Panc1 (cell line): ENCODE measurements around the gene ZNF160. TPM values are rescaled to one million over a fixed set of nuclear protein-coding genes. Genes with fewer than 3 reads are reported as not detected.
"Not testable (repeated sequence)": the region's sequence is repeated elsewhere in the genome, so short reads cannot be mapped to it uniquely, and the experiment has no call there.

Experiments used
- ATAC-seq: fragments of 200-7000 bp; cut with Tn5 transposase; 2 replicates; pipeline ENCODE4 v1.9.1; 2020; ENCODE audit warnings: mild to moderate bottlenecking, moderate library complexity
- BruUV-seq: library from RNA; stranded (reverse); fragments of 400-500 nt; replicated peaks from 2 replicates; lab custom pipeline; 2021; lab: Mats Ljungman, UMichigan
- CTCF ChIA-PET: fragments of 300-600 bp; sonication (Branson Sonifier 250); formaldehyde crosslinking; loops from one replicate; lab custom pipeline; 2022; ENCODE audit warnings: antibody characterized with exemption; lab: Charles Lee
- POLR2A ChIA-PET: fragments of 300-600 bp; sonication (Branson Sonifier 250); formaldehyde crosslinking; loops from one replicate; lab custom pipeline; 2022; ENCODE audit warnings: antibody characterized with exemption; lab: Charles Lee
- DNase-seq: peaks from one replicate; pipeline ENCODE4 v3.0.0-alpha.2; 2010; ENCODE audit warnings: low read depth, low spot score
- H3K27ac ChIP-seq: 2 replicates; pipeline ENCODE4 v1.5.1; 2011; ENCODE audit warnings: mild to moderate bottlenecking, low read length, inconsistent platforms
- H3K27me3 ChIP-seq: fragments of 200-500 bp; sonication (Bioruptor generic); 2 replicates; pipeline ENCODE4 v1.6.0; 2014; ENCODE audit warnings: low read length, inconsistent platforms; ENCODE audit not compliant: control insufficient read depth, insufficient read depth
- H3K36me3 ChIP-seq: fragments of 200-500 bp; sonication (Bioruptor generic); 2 replicates; pipeline ENCODE4 v1.5.1; 2014; ENCODE audit warnings: inconsistent platforms, mild to moderate bottlenecking, low read length, moderate library complexity; ENCODE audit not compliant: control insufficient read depth, insufficient read depth
- H3K4me1 ChIP-seq: 2 replicates; pipeline ENCODE4 v1.5.1; 2011; ENCODE audit warnings: inconsistent platforms, mild to moderate bottlenecking, low read length, moderate library complexity; ENCODE audit not compliant: control insufficient read depth, insufficient read depth
- H3K4me3 ChIP-seq, 2 experiments: 2 replicates each; pipeline ENCODE4 v1.5.1; 2011 to 2012; ENCODE audit warnings: low read depth in 2 of 2, low read length in 2 of 2, mild to moderate bottlenecking in 2 of 2, inconsistent platforms in 1 of 2, moderate library complexity in 1 of 2
- H3K9me3 ChIP-seq: fragments of 200-500 bp; sonication (Bioruptor generic); 2 replicates; pipeline ENCODE4 v1.5.1; 2014; ENCODE audit warnings: low read depth, mild to moderate bottlenecking, inconsistent platforms, low read length, moderate library complexity; ENCODE audit not compliant: control insufficient read depth, insufficient read depth
- CTCF ChIP-seq: fragments of 450-650 bp; IDR thresholded peaks from 2 replicates; pipeline ENCODE4 v1.5.1; 2017; ENCODE audit warnings: mild to moderate bottlenecking
- POLR2AphosphoS5 ChIP-seq: IDR thresholded peaks from 2 replicates; pipeline ENCODE4 v1.6.1; 2012; ENCODE audit warnings: mild to moderate bottlenecking, low read depth, low read length, moderate library complexity
- SIN3A ChIP-seq: IDR thresholded peaks from 2 replicates; pipeline ENCODE4 v1.6.1; 2012; ENCODE audit warnings: low read depth, mild to moderate bottlenecking, low read length, moderate library complexity, borderline replicate concordance; ENCODE audit not compliant: insufficient read depth
- TCF7L2 ChIP-seq: IDR thresholded peaks from 2 replicates; pipeline ENCODE4 v1.6.1; 2011; ENCODE audit warnings: mild to moderate bottlenecking, low read depth, low read length, inconsistent platforms
- in situ Hi-C: cut with HindIII; loops from 2 replicates; pipeline ENCODE4 v1.10.0; 2016; ENCODE audit warnings: low sequenced_read_pairs, low pct_unique_long_range_greater_than_20kb
- intact Hi-C: fragments of 100-400 bp; cut with micrococcal nuclease; formaldehyde crosslinking; loops from one replicate; pipeline ENCODE4 v1.10.0; 2022; ENCODE audit not compliant: unreplicated experiment
- total RNA-seq: library from RNA; stranded (reverse); gene quantifications from one replicate; pipeline ENCODE4 v1.2.1, GENCODE V29; 2021; ENCODE audit not compliant: unreplicated experiment
- TF ChIP-seq, protein P1 (sequence below), 2 experiments: IDR thresholded peaks; 2 replicates each; pipeline ENCODE4 v1.6.1; 2011 to 2012; ENCODE audit warnings: low read depth in 2 of 2, control low read depth in 1 of 2, low read length in 1 of 2, mild to moderate bottlenecking in 1 of 2, moderate library complexity in 1 of 2; ENCODE audit not compliant: insufficient read depth in 1 of 2

ZNF160 gene
- total RNA-seq, 1 experiment from 2014 or later: 29.1 TPM

DNA sequence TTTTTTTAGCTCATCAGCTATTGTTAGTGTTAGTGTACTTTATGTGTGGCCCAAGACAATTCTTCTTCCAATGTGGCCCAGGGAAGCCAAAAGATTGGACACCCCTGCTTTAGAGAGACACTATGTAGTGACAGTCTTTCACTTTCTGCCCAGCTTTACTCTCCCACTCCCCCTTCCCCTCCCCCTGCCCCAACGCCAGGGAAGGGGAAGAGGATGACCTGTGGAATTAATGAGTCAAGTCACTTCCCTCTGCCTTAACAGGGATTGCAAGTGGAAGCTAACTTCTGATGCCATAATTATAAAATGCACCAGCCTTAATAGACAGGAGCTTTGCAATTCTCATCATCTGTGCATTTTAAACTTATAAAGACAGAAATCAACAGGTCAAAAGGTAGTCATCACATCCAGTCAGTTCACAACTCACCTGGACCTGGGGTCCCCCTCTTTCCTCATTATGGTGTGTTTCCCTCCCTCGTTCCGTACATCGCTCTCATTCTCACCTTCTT is 27.9 kb upstream of the ZNF160 start:
- intact Hi-C loops (no loop called here), in situ Hi-C loops (no loop called here)
- Histone ChIP-seq H3K27me3 (no peaks in the 10 kb centered on the region), H3K9me3 (0 out of 2 replicates have a peak, but pooled peaks cover 2% of the 10 kb centered on the region), H3K27ac (no peak overlapping the region), H3K4me1 (no peaks in the 10 kb centered on the region), H3K36me3 (no peaks in the 10 kb centered on the region), H3K4me3 (no peak overlapping the region)
- BruUV-seq: no TSS peak
- ChIA-PET POLR2A (interaction anchor here (0.6 kb wide), 2 partner anchors 20 to 220 kb away, joined by 3 to 5 read pairs; no protein-coding TSS in a partner anchor), CTCF (no interaction called here)
- DNase-seq (no peak), ATAC-seq (no peak)
- no peak for TF ChIP-seq CTCF
- no peak for TF ChIP-seq SIN3A
- no peak for TF ChIP-seq POLR2AphosphoS5
- no peak for TF ChIP-seq TCF7L2
- TF ChIP-seq, protein P1, sequence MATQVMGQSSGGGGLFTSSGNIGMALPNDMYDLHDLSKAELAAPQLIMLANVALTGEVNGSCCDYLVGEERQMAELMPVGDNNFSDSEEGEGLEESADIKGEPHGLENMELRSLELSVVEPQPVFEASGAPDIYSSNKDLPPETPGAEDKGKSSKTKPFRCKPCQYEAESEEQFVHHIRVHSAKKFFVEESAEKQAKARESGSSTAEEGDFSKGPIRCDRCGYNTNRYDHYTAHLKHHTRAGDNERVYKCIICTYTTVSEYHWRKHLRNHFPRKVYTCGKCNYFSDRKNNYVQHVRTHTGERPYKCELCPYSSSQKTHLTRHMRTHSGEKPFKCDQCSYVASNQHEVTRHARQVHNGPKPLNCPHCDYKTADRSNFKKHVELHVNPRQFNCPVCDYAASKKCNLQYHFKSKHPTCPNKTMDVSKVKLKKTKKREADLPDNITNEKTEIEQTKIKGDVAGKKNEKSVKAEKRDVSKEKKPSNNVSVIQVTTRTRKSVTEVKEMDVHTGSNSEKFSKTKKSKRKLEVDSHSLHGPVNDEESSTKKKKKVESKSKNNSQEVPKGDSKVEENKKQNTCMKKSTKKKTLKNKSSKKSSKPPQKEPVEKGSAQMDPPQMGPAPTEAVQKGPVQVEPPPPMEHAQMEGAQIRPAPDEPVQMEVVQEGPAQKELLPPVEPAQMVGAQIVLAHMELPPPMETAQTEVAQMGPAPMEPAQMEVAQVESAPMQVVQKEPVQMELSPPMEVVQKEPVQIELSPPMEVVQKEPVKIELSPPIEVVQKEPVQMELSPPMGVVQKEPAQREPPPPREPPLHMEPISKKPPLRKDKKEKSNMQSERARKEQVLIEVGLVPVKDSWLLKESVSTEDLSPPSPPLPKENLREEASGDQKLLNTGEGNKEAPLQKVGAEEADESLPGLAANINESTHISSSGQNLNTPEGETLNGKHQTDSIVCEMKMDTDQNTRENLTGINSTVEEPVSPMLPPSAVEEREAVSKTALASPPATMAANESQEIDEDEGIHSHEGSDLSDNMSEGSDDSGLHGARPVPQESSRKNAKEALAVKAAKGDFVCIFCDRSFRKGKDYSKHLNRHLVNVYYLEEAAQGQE (IDR thresholded peaks at IDR 0.05; ENCODE audit: insufficient read depth in 1 of 2, low read depth in 2 of 2, low read length in 1 of 2): no peak

DNA sequence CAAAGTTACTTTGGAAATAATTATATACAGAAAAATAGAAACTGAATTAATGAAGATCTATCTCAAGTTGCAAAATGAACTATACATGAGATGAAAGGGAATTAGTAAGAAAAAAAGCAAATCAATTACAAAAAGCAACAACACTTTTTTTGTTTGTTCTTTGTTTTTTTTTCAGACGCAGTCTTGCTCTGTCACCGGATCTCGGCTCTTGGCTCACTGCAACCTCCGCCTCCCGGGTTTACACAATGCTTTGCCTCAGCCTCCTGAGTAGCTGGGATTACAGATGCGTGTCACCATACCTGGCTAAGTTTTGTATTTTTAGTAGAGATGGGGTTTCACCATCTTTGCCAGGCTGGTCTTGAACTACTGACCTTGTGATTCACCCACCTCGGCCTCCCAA is 27.3 kb upstream of the ZNF160 start:
- no TSS peak for BruUV-seq
- H3K36me3 ChIP-seq: no peaks in the 10 kb centered on the region
- CTCF ChIA-PET: no interaction called here
- intact Hi-C loops: no loop called here
- no peak overlapping the region for H3K4me3 ChIP-seq
- TF ChIP-seq POLR2AphosphoS5: no peak
- TF ChIP-seq SIN3A: no peak
- TF ChIP-seq, protein P1 (IDR thresholded peaks at IDR 0.05; ENCODE audit: insufficient read depth in 1 of 2, low read depth in 2 of 2, low read length in 1 of 2): no peak
- no peak for TF ChIP-seq TCF7L2
- no peak for TF ChIP-seq CTCF
- ATAC-seq: no peak
- no peaks in the 10 kb centered on the region for H3K9me3 ChIP-seq
- DNase-seq: no peak
- no peak overlapping the region for H3K27ac ChIP-seq
- POLR2A ChIA-PET: no interaction called here
- in situ Hi-C loops: no loop called here
- H3K27me3 ChIP-seq: no peaks in the 10 kb centered on the region
- no peaks in the 10 kb centered on the region for H3K4me1 ChIP-seq

DNA sequence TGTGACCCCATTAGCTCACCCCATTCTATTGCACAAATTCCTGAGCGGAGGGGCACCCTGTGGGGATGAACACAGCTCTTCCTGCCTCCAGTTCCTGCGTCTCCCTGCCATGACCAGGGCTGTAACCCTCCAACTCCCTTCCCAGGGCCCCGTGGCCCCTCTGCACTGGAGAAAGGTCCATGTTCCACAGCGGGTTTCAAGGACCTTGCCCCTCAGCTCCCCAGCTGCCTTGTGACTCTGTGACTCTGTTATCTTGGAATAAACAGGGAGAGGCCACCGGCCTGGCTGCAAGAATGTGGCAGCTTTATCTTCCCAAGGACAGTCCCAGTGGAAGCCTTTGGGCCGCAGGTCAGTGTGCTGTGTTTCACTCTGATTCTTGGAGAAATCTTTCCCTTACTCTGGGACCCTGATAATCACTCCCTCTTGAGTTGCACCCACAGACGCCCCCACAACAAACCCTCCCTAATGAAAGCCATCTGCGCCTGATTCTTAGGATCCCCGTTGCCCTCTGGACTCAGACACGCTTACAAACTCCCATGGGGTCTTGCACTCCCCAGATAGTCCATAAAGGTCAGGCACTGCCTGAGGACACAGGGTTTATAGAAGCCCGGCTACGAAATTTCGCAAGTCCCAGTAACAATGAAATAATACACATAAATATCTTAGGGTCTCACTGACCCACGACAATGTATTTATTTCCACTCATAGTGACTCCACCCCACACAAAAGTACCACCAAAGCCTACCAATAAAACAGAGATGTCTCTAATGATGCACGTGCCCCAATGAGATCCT is 23.7 kb upstream of the ZNF160 start:
- CTCF ChIA-PET, POLR2A ChIA-PET: not testable (repeated sequence)

More for the DNA sequence above, 23.7 kb upstream of the ZNF160 start:
- ATAC-seq, H3K9me3 ChIP-seq, H3K27me3 ChIP-seq, H3K4me3 ChIP-seq, DNase-seq, H3K27ac ChIP-seq, H3K36me3 ChIP-seq, intact Hi-C loops, in situ Hi-C loops, H3K4me1 ChIP-seq: not testable (repeated sequence)
- TSS peak; percentile 99 for BruUV-seq
